Fibroblast of the aortic adventitia (primary cell): ENCODE measurements around the gene DIAPH3. TPM values are rescaled to one million over a fixed set of nuclear protein-coding genes. Genes with fewer than 3 reads are reported as not detected.

Source experiments
- DNase-seq: peaks from one replicate; pipeline ENCODE4 v3.0.0-alpha.2; 2010; ENCODE audit warnings: low read depth
- H3K4me3 ChIP-seq: 2 replicates; pipeline ENCODE4 v1.5.1; 2011; ENCODE audit warnings: low read depth, mild to moderate bottlenecking, control low read depth, low read length, moderate library complexity
- total RNA-seq: library from RNA; depleted of rRNA; stranded (reverse); fragments of >200 nt; gene quantifications from 2 replicates; pipeline ENCODE4 v1.2.3, GENCODE V29; 2012; ENCODE audit warnings: low replicate concordance
- TF ChIP-seq, protein P1 (sequence below): IDR thresholded peaks from 2 replicates; pipeline ENCODE4 v1.5.1; 2011; ENCODE audit warnings: mild to moderate bottlenecking, low read length, control low read depth, inconsistent platforms; ENCODE audit not compliant: insufficient read depth

Gene DIAPH3
- total RNA-seq, 1 donor, result 40.9 TPM

GRCh38 chr13:59686798-59687394, 476.8 kb downstream of the DIAPH3 start:
- no peak for DNase-seq
- H3K4me3 ChIP-seq, result no peak overlapping the region
- TF ChIP-seq, protein P1, sequence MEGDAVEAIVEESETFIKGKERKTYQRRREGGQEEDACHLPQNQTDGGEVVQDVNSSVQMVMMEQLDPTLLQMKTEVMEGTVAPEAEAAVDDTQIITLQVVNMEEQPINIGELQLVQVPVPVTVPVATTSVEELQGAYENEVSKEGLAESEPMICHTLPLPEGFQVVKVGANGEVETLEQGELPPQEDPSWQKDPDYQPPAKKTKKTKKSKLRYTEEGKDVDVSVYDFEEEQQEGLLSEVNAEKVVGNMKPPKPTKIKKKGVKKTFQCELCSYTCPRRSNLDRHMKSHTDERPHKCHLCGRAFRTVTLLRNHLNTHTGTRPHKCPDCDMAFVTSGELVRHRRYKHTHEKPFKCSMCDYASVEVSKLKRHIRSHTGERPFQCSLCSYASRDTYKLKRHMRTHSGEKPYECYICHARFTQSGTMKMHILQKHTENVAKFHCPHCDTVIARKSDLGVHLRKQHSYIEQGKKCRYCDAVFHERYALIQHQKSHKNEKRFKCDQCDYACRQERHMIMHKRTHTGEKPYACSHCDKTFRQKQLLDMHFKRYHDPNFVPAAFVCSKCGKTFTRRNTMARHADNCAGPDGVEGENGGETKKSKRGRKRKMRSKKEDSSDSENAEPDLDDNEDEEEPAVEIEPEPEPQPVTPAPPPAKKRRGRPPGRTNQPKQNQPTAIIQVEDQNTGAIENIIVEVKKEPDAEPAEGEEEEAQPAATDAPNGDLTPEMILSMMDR, result no peak

- no peak for DNase-seq
- no peak overlapping the region for H3K4me3 ChIP-seq
- TF ChIP-seq, protein P1, result no peak
These were observed 479.6 kb downstream of the DIAPH3 start for GRCh38 chr13:59684105-59684504.

GRCh38 chr13:59681636-59682311, 482.0 kb downstream of the DIAPH3 start:
- peak; percentile 72 for DNase-seq
- no peak overlapping the region for H3K4me3 ChIP-seq
- TF ChIP-seq, protein P1, result no peak

DNA sequence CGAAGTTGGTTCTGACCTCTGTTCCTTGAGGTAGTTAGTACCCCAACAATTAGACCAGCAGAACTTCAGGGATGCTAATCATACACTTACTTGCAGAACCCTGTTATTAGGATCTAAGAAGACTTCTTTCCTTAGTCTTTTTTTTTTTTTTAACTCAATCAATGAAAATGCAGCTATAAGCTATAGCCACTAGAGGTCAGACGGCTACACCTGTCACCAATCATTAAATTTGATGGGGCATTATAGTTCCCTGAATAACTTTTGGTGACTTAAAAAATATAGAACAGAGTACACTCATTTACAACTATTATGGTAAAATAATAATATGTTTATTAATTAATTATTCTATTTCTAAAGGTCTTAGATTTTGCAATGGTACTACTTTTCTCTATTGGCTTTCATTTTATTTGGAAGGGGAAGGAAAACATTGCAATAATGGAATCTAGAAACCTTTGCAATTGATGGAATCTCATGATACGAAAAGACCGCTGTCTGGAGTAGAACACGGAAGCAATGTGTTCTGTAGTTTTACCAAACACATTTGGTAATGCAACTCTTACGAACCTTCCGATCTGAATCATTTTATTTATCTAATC, 483.2 kb downstream of the DIAPH3 start:
- no peak overlapping the region for H3K4me3 ChIP-seq
- DNase-seq, result peak; percentile 58
- TF ChIP-seq, protein P1, result peak; percentile 70

DNA sequence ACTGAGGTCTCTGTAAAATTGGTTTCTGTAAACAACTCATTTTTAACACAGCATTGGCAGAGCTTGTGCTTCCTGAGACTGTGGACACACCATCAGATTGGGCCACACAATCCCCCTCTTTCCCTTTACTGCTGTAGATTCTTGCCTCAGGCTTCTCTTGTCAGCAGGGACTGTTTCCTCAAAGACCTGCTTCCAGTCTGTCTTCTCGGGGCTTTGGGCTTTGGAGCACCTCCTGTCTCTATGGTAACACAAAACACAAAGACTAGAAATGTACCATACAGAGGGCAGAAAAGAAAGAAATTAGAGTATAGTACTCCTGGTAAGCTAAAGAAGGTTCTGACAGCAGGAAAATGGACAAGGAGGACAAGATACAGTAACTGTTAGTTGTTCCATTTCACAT, 484.5 kb downstream of the DIAPH3 start:
- H3K4me3 ChIP-seq, result no peak overlapping the region
- DNase-seq, result no peak
- TF ChIP-seq, protein P1, result no peak

GRCh38 chr13:59677966-59678814, 485.5 kb downstream of the DIAPH3 start:
- TF ChIP-seq, protein P1, result peak; percentile 82
- H3K4me3 ChIP-seq, result no peak overlapping the region
- DNase-seq, result peak; percentile 74
